WTC11 (cell line): ENCODE results near the gene CCSER1. TPM values are rescaled to one million over a fixed set of nuclear protein-coding genes. Genes with fewer than 3 reads are reported as not detected.

Source experiments
- ATAC-seq: fragments of 200-7000 bp; cut with Tn5 transposase; 2 replicates; pipeline ENCODE4 v1.10.0; 2021; ENCODE audit warnings: mild to moderate bottlenecking, moderate library complexity
- CTCF ChIA-PET: fragments of 300-600 bp; sonication (Branson Sonifier 250); formaldehyde crosslinking; loops from one replicate; lab custom pipeline; 2021; ENCODE audit warnings: antibody characterized with exemption; lab: Charles Lee
- POLR2A ChIA-PET: fragments of 350-600 bp; sonication (Branson Sonifier 250); formaldehyde crosslinking; loops from one replicate; lab custom pipeline; 2021; ENCODE audit warnings: antibody characterized with exemption; lab: Charles Lee
- DNase-seq: peaks from one replicate; pipeline ENCODE4 v3.0.0; 2021; ENCODE audit warnings: low spot score
- H3K27ac Mint-ChIP-seq: 2 replicates; pipeline ENCODE4 v1.8.0; 2021; ENCODE audit warnings: mixed read lengths
- H3K27me3 Mint-ChIP-seq: 2 replicates; pipeline ENCODE4 v1.8.0; 2021; ENCODE audit warnings: low read depth, mild to moderate bottlenecking, moderate library complexity, mixed read lengths
- H3K36me3 Mint-ChIP-seq: 2 replicates; pipeline ENCODE4 v1.8.0; 2021; ENCODE audit warnings: mixed read lengths
- H3K4me1 Mint-ChIP-seq: 2 replicates; pipeline ENCODE4 v1.8.0; 2022; ENCODE audit warnings: mixed read lengths
- H3K4me3 Mint-ChIP-seq: 2 replicates; pipeline ENCODE4 v1.8.0; 2021; ENCODE audit warnings: mild to moderate bottlenecking, moderate library complexity, mixed read lengths
- H3K9me3 Mint-ChIP-seq: 2 replicates; pipeline ENCODE4 v1.8.0; 2021; ENCODE audit warnings: mixed read lengths
- CREB1 ChIP-seq: sonication (generic); formaldehyde crosslinking; IDR thresholded peaks from 2 replicates; pipeline ENCODE4 v1.8.0; 2023; ENCODE audit warnings: mild to moderate bottlenecking, missing genetic modification reagents
- E2F1 ChIP-seq: sonication (generic); formaldehyde crosslinking; IDR thresholded peaks from 2 replicates; pipeline ENCODE4 v1.8.0; 2022; ENCODE audit warnings: mild to moderate bottlenecking, missing genetic modification reagents
- EMX1 ChIP-seq: fragments of 250-450 bp; sonication (Bioruptor Pico); IDR thresholded peaks from 2 replicates; pipeline ENCODE4 v1.8.0; 2021; ENCODE audit warnings: mild to moderate bottlenecking
- FOXK1 ChIP-seq: sonication (generic); formaldehyde crosslinking; IDR thresholded peaks from 2 replicates; pipeline ENCODE4 v1.8.0; 2022; ENCODE audit warnings: mild to moderate bottlenecking, moderate library complexity, missing genetic modification reagents
- GABPB1 ChIP-seq: sonication (generic); formaldehyde crosslinking; IDR thresholded peaks from 2 replicates; pipeline ENCODE4 v1.8.1; 2023; ENCODE audit warnings: mild to moderate bottlenecking, missing genetic modification reagents
- KAT7 ChIP-seq: sonication (generic); formaldehyde crosslinking; IDR thresholded peaks from 2 replicates; pipeline ENCODE4 v1.8.1; 2023; ENCODE audit warnings: missing genetic modification reagents, mild to moderate bottlenecking, borderline replicate concordance
- MXD4 ChIP-seq: fragments of 250-450 bp; sonication (Bioruptor Pico); IDR thresholded peaks from 2 replicates; pipeline ENCODE4 v1.8.0; 2021; ENCODE audit warnings: mild to moderate bottlenecking, moderate library complexity, borderline replicate concordance
- PREB ChIP-seq: sonication (generic); formaldehyde crosslinking; IDR thresholded peaks from 2 replicates; pipeline ENCODE4 v1.8.1; 2022; ENCODE audit warnings: mild to moderate bottlenecking, missing genetic modification reagents, moderate library complexity, borderline replicate concordance
- SMAD4 ChIP-seq: sonication (generic); formaldehyde crosslinking; IDR thresholded peaks from 2 replicates; pipeline ENCODE4 v1.8.0; 2022; ENCODE audit warnings: mild to moderate bottlenecking, missing genetic modification reagents
- ZNF532 ChIP-seq: fragments of 250-450 bp; sonication (Bioruptor Pico); IDR thresholded peaks from 2 replicates; pipeline ENCODE4 v1.9.0; 2021; ENCODE audit warnings: mild to moderate bottlenecking, borderline replicate concordance
- total RNA-seq: library from RNA; stranded (reverse); gene quantifications from 3 replicates; pipeline ENCODE4 v1.2.3, GENCODE V29; 2021
- TF ChIP-seq, protein P1 (sequence below): sonication (generic); formaldehyde crosslinking; IDR thresholded peaks from 2 replicates; pipeline ENCODE4 v1.8.1; 2022; ENCODE audit warnings: missing genetic modification reagents, borderline replicate concordance
- TF ChIP-seq, protein P2 (sequence below): sonication (generic); formaldehyde crosslinking; IDR thresholded peaks from 2 replicates; pipeline ENCODE4 v1.8.1; 2023; ENCODE audit warnings: mild to moderate bottlenecking, missing genetic modification reagents, borderline replicate concordance
- TF ChIP-seq, protein P3 (sequence below): sonication (generic); formaldehyde crosslinking; IDR thresholded peaks from 2 replicates; pipeline ENCODE4 v1.8.0; 2023; ENCODE audit warnings: mild to moderate bottlenecking, missing genetic modification reagents

The CCSER1 gene
- total RNA-seq, 1 experiment from 2014 or later, result 0.87 TPM

GRCh38 chr4:91359041-91360031 lies 1232.1 kb downstream of the CCSER1 start:
- no peak overlapping the region for H3K27ac Mint-ChIP-seq
- ATAC-seq (no peak), DNase-seq (no peak)
- TF ChIP-seq ZNF532 (CRISPR knock-in tag), result no peak
- no peak for TF ChIP-seq E2F1
- TF ChIP-seq PREB (CRISPR knock-in tag), result no peak
- no peak for TF ChIP-seq SMAD4 (CRISPR knock-in tag)
- no peak for TF ChIP-seq MXD4 (CRISPR knock-in tag)
- CTCF ChIA-PET, result no interaction called here
- H3K27me3 Mint-ChIP-seq, result no peaks in the 10 kb centered on the region
- no peak overlapping the region for H3K4me3 Mint-ChIP-seq
- H3K36me3 Mint-ChIP-seq, result peaks cover 6% of the 10 kb centered on the region
- POLR2A ChIA-PET, result no interaction called here
- no peaks in the 10 kb centered on the region for H3K4me1 Mint-ChIP-seq
- H3K9me3 Mint-ChIP-seq, result peaks cover 9% of the 10 kb centered on the region

GRCh38 chr4:91362125-91362524 lies 1234.9 kb downstream of the CCSER1 start:
- Mint-ChIP-seq H3K4me1 (no peaks in the 10 kb centered on the region), H3K36me3 (peaks cover 6% of the 10 kb centered on the region), H3K9me3 (peaks cover 9% of the 10 kb centered on the region)
- ATAC-seq, result no peak
- POLR2A ChIA-PET, result no interaction called here
- TF ChIP-seq GABPB1 (no peak), CREB1 (CRISPR knock-in tag) (no peak)
- TF ChIP-seq, protein P1, sequence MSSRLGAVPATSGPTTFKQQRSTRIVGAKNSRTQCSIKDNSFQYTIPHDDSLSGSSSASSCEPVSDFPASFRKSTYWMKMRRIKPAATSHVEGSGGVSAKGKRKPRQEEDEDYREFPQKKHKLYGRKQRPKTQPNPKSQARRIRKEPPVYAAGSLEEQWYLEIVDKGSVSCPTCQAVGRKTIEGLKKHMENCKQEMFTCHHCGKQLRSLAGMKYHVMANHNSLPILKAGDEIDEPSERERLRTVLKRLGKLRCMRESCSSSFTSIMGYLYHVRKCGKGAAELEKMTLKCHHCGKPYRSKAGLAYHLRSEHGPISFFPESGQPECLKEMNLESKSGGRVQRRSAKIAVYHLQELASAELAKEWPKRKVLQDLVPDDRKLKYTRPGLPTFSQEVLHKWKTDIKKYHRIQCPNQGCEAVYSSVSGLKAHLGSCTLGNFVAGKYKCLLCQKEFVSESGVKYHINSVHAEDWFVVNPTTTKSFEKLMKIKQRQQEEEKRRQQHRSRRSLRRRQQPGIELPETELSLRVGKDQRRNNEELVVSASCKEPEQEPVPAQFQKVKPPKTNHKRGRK (CRISPR knock-in tag), result no peak
- TF ChIP-seq, all 79 proteins: peak for 0
- H3K27me3 Mint-ChIP-seq, result no peaks in the 10 kb centered on the region
- CTCF ChIA-PET, result no interaction called here
- no peak for DNase-seq
- no peak overlapping the region for H3K4me3 Mint-ChIP-seq
- no peak overlapping the region for H3K27ac Mint-ChIP-seq

DNA sequence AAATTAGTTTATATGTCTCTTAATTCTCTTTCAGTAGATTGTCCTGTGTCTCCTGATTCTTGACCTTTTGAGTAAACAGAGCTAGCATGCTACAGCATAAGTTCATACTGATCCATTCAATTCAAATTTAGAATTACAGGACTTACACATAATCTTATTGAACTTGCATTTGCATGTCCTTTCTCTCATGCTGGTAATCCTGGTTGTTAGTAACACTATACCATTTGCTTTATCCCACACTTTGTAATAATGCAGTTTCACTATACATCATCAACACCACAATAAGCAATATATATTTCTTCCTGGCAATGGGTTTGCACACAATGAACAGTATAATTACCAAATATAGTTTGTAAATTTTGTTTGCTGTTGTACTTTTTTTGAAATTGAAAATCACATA lies 1239.4 kb downstream of the CCSER1 start:
- Mint-ChIP-seq H3K4me1 (no peaks in the 10 kb centered on the region), H3K27ac (no peak overlapping the region), H3K9me3 (no peaks in the 10 kb centered on the region), H3K36me3 (no peaks in the 10 kb centered on the region), H3K27me3 (no peaks in the 10 kb centered on the region), H3K4me3 (no peak overlapping the region)
- ATAC-seq (no peak), DNase-seq (no peak)
- ChIA-PET POLR2A (no interaction called here), CTCF (no interaction called here)
- TF ChIP-seq EMX1 (CRISPR knock-in tag), result no peak
- TF ChIP-seq, protein P2, sequence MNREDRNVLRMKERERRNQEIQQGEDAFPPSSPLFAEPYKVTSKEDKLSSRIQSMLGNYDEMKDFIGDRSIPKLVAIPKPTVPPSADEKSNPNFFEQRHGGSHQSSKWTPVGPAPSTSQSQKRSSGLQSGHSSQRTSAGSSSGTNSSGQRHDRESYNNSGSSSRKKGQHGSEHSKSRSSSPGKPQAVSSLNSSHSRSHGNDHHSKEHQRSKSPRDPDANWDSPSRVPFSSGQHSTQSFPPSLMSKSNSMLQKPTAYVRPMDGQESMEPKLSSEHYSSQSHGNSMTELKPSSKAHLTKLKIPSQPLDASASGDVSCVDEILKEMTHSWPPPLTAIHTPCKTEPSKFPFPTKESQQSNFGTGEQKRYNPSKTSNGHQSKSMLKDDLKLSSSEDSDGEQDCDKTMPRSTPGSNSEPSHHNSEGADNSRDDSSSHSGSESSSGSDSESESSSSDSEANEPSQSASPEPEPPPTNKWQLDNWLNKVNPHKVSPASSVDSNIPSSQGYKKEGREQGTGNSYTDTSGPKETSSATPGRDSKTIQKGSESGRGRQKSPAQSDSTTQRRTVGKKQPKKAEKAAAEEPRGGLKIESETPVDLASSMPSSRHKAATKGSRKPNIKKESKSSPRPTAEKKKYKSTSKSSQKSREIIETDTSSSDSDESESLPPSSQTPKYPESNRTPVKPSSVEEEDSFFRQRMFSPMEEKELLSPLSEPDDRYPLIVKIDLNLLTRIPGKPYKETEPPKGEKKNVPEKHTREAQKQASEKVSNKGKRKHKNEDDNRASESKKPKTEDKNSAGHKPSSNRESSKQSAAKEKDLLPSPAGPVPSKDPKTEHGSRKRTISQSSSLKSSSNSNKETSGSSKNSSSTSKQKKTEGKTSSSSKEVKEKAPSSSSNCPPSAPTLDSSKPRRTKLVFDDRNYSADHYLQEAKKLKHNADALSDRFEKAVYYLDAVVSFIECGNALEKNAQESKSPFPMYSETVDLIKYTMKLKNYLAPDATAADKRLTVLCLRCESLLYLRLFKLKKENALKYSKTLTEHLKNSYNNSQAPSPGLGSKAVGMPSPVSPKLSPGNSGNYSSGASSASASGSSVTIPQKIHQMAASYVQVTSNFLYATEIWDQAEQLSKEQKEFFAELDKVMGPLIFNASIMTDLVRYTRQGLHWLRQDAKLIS (CRISPR knock-in tag), result no peak
- no peak for TF ChIP-seq E2F1
- TF ChIP-seq KAT7 (CRISPR knock-in tag), result no peak
- no peak for TF ChIP-seq FOXK1 (CRISPR knock-in tag)
- TF ChIP-seq, protein P3, sequence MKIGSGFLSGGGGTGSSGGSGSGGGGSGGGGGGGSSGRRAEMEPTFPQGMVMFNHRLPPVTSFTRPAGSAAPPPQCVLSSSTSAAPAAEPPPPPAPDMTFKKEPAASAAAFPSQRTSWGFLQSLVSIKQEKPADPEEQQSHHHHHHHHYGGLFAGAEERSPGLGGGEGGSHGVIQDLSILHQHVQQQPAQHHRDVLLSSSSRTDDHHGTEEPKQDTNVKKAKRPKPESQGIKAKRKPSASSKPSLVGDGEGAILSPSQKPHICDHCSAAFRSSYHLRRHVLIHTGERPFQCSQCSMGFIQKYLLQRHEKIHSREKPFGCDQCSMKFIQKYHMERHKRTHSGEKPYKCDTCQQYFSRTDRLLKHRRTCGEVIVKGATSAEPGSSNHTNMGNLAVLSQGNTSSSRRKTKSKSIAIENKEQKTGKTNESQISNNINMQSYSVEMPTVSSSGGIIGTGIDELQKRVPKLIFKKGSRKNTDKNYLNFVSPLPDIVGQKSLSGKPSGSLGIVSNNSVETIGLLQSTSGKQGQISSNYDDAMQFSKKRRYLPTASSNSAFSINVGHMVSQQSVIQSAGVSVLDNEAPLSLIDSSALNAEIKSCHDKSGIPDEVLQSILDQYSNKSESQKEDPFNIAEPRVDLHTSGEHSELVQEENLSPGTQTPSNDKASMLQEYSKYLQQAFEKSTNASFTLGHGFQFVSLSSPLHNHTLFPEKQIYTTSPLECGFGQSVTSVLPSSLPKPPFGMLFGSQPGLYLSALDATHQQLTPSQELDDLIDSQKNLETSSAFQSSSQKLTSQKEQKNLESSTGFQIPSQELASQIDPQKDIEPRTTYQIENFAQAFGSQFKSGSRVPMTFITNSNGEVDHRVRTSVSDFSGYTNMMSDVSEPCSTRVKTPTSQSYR, result no peak
